ENCODE data around the gene DMXL1. TPM values are rescaled to one million over a fixed set of nuclear protein-coding genes. Genes with fewer than 3 reads are reported as not detected.
"Not testable (repeated sequence)": the region's sequence is repeated elsewhere in the genome, so short reads cannot be mapped to it uniquely, and the experiment has no call there.

Gene DMXL1
- total RNA-seq, 1 donor from 2014 or later, result 53.4 TPM

DNA sequence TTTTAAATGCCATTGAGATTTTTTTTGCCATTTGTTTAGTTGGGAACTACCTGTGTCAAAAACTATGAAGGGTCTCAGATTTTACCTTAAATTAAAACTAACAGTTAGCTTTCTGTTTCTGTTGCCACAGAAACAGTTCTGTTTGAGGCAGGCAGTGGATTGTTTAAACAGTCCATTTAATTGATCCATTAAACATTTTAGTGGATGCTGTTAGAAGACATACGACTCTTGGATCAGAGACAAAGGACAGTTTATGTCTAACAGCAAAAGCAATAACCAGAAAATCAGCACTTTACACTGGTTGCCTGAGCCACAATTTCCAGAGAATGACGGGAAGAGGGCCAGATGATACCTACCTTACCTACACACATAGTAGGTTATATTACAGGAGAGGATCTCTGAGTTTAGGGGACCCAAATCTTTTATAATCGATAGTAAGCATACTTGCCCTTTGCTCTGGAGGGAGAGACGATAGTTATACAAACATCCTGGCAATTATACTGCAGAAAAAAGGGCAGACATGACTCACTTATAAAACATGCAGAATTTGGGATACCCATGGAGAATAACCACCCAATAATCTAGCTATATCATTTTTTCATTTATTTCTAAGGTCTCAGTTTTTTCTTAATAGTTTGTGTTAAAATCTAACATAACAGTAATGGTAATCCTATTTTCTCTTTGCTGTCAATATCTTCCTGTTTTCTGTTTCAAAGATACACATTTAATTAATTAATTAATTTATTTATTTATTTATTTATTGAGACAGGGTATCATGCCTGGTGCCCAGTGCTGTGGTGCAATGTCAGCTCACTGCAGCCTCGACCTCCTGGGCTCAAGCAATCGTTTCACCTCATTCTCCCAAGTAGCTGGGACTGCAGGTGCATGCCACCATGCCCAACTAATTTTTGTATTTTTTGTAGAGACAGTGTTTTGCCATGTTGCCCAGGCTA, 148.2 kb downstream of the DMXL1 start:
- no peak for DNase-seq

DNA sequence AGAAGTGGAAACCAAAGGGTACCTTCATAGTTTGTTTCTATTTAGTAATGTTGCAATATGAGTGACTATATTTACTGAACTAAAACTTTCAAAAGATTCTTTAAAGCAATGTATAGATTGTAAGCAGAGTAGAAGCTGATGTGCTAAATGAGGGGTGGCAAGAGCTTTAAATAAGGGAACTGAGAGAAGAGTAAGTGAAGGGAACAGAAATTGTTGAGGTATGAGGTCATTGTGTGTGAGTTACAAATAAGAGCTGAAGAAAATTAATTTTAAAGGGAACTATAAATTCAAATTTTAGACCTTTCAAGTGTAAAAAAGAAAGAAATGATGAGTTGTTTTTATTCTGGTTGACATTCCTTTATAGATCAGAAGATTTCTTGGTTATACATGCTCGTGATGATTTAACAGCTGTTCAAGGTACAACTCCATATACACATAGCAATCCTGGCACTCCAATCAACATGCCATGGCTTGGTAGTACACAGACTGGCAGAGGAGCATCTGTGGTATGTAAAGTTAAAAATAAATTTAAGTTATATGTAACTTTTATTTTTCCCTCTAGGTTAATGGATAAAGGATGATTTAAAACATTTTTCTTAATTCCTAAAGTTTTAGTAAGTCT, 149.8 kb downstream of the DMXL1 start:
- DNase-seq, result no peak

DNA sequence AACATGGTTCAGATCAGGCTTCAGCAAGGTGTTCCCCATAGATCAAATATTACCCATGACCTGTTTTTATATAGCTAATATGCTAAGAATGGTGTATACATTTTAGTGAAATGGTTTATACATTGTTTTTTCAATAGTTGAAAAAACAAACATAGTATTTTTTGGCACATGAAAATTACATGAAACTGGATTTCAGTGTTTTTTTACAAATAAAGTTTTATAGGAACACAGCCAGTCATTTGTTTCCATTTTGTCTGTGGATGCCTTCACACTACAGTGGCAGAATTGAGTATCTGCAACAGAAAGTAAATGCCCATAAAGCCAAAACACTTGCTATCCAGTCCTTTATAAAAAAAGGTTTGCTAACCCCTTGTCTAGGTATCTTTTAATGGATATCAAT, 150.4 kb downstream of the DMXL1 start:
- DNase-seq, result no peak

DNA sequence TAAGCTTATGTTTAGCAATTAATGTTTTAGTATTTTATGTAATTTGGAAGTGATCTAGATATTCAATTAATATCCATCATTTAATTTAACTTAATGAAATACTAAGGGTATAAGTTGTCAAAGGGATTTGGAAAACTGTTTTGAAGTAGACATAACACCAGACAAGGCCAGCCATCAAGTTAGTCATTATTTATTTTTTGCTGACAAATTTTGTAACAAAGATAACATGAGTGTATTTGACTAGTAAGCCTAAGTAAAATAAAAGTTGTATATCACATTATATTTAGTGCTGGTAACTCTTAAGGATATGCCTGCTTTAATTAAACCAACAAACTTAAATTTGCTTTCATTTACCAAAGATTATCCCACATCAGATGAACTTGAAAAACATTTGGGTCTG, 159.1 kb downstream of the DMXL1 start:
- DNase-seq, result no peak

DNA sequence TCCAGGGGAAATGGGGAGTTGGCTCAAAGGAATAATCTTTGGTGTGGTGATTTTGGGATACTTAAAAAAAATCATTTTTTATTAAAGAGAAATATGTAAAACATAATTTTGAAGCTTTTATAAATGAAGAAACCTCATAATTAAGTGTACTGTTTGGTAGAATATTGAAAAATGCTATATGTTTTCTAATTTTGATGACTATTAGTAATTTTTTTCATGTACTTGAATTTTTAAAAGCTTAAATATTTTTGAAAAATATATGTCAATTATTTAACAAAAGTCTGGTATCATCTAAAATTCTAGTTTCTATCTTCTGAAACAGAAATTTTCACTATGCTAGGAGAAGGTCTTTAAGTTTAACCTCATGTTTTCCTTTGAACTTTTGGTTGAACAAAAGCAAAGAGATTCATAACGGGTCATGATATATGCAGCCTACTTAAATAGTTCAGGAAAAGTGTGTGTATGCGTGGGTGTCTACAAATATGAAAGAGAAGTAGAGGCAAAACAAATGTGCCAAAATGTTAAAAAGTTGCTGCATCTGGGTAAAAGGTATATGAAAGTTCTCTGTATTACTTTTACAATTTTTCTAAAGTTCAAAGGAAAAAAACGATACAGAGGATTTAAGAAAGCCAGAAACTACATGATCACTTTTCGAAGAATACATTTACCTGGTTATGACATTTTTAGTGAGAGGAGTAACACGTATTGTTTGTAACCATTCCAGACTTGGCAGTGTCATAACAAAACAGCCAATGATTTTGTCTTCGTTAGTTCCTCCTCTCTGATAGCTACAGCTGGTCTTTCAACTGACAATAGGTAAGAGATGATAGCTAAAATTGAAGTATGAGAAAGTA, 167.6 kb downstream of the DMXL1 start:
- DNase-seq, result no peak

DNA sequence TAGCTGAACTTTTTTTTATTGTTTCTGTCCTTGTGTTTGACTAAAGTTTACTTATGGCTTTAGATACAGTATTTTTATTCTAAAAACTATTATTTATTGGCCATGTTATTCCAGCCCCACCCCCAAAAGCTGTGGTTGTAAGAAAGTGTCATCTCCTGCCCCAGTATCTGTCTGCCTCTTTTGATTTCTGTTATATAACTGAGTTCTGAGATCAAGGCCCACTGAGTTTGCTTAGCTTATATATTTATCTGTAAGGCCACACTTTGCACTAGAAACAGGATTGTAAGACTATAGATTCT, 168.2 kb downstream of the DMXL1 start:
- DNase-seq, result no peak

DNA sequence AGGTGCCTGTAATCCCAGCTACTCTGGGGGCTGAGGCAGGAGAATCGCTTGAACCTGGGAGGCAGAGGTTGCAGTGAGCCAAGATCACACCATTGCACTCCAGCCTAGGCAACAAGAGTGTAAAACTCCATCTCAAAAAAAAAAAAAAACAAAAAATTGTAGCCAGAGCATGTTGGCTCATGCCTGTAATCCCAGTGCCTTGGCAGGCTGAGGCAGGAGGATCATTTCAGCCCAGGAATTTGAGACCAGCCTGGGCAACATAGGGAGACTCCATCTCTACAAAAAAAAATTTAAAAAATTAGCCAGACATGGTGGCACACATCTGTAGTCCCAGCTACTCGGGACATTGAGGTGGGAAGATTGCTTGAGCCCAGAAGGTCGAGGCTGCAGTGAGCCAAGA, 168.9 kb downstream of the DMXL1 start:
- DNase-seq, result not testable (repeated sequence)

DNA sequence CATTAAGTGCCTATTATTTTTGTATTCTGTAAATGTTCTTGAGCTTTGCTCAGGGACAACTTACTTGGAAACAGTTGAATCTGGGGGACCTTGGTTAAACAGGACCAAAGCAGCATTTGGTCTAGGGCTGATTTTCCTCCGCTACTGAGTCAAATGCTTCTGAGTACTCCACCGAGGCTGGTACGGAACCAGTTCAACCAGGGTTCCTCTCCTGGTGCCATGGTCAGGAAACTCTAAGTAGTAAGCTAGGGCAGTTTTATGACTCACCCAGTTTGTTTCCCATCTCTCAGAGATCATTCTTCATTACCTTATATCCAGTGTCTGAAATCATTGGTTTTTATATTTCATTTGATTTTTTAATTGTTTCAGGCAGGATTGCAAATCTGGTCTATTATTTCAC, 173.0 kb downstream of the DMXL1 start:
- no peak for DNase-seq

DNA sequence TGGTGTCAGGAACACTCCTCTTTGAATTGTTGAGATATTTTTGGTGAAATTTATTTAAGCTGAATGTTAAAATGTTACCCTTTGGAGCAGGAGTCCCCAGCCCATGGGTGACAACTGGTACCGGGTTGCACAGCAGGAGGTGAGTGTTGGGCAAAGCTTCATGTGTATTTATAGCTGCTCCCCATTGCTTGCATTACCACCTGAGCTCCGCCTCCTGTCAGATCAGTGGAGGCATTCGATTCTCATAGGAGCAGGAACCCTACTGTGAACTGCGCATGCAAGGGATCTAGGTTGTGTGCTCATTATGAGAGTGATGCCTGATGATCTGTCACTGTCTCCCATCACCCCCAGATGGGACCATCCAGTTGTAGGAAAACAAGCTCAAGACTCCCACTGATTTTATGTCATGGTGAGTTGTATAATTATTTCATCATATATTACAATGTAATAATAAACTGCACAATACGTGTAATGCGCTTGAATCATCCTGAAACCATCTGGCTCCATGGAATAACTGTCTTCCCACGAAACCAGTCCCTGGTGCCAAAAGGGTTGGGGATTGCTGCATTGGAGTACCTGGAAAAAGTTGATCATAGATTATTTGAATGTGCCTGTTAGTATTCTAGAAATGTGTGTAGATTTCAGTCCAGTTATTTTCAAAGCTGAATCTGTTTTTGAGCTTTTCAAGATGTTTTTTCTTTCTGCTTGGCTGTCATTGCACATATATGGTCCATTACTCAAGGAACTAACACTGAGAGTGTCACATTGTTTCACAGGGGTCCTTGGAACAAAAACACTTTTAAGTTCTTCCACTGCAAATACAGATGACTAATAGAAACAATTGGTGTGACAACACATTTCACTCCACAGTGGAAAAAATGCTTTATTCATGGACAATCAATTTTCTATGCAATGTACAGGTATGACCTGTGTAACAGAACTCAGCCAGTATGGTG, 180.3 kb downstream of the DMXL1 start:
- DNase-seq, result no peak

DNA sequence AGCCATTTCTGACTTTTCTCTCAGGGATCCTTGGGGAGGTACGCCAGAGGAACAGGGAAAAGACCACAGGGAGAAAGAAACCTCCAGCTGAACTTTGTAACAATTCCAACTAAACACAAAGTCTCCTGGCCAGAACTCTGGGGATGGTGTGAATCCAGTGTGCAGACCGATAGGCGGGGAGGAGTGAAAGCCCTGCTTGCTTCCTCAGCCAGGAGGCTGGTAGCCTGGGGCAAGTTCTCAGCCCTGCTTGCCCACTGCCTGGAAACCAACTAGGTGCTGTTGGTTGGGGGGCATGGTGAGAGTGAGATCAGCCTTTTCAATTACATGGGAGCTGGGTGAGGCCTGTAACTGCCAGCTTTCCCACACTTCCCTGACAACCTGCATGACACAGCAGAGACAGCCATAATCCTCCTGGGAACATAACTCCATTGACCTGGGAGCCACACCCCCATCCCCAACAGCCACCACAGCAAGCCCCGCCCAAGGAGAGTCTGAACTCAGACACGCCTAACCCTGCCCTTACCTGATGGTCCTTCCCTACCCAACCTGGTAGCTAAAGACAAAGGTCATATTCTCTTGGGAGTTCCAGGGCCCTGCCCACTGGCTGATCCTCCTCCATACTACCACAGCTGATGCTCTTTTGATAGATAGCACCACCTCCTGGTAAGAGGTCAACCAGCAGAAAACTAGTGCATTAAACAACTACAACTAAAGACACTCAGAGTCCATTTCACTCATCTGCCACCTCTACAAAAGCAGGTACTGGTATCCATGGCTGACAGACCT, 184.9 kb downstream of the DMXL1 start:
- peak; percentile 43 for DNase-seq

DNA sequence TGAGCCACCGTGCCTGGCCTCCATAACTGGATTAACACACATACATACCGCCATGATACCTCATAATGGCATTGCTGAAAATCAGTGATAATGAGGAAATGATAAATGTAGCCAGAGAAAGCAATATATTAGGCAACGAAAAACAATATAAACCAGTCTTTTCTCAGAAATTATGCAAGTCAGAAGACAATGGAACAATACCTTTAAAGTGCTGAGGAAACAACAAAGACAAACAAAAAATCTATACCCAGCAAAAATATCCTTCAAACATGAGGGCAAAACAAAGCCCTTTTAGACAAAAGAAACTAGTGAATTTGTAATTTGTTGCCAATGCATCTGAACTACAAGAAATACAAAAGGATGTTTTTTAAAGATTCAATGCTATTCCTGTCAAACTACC, 186.7 kb downstream of the DMXL1 start:
- DNase-seq, result no peak

DNA sequence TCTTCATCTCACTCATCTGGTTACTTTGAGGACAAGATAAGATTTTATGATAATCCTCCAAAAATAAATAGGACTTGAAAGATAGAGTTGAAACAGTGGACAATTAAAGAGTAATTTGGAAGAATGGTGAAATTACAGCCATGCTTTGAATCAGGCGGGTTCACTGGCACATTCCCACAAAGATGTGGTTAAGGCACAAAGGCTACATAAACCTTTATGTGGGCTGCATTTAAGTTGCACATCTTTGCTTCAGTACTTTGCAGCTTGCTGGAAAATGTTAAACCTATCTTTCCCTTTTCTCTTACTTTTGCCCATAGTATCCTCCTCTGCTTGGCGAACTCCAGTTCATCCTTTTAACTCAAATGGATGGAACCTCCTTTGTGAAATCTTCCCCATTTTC, 192.8 kb downstream of the DMXL1 start:
- DNase-seq, result no peak

DNA sequence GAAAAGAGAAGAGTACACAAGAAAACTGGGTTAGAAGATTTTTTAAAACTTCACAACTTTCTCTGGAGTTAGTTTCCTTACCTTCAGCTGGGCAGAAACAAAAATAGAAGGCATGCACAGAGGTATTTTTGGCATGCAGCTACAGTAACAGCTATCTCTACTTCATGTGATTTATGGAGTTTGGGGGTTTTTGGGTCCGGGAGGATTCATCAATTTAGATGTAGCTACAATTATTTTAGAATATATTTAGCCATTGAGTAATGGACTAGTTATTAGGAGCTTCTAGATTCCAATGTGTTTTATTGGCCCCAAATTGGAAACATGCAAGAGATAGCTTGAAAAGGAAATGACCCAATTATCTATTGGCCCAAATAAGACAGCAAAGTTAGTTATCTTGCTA, 193.3 kb downstream of the DMXL1 start:
- no peak for DNase-seq

DNA sequence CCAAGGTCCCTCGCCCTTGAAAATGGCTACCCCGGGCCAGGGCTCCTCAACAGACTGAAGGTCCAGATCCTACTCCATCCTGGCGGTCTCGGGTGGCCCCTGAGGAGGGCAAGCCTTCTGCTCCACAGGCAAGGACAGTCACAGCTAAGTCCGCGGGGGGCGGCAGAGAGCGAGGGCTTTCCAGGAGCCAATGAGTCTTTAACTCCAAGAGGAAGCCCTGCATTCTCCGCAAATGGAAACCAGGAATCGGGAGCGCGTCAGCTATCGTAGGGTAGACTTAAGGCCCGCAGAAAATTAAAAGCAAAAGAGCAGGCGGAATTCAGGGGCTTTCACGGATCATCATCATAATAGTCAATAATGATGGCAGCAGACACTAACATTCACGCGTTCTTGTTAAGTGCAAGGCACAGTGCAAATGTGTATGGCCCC, 197.1 kb downstream of the DMXL1 start:
- DNase-seq, result peak; percentile 98

DNA sequence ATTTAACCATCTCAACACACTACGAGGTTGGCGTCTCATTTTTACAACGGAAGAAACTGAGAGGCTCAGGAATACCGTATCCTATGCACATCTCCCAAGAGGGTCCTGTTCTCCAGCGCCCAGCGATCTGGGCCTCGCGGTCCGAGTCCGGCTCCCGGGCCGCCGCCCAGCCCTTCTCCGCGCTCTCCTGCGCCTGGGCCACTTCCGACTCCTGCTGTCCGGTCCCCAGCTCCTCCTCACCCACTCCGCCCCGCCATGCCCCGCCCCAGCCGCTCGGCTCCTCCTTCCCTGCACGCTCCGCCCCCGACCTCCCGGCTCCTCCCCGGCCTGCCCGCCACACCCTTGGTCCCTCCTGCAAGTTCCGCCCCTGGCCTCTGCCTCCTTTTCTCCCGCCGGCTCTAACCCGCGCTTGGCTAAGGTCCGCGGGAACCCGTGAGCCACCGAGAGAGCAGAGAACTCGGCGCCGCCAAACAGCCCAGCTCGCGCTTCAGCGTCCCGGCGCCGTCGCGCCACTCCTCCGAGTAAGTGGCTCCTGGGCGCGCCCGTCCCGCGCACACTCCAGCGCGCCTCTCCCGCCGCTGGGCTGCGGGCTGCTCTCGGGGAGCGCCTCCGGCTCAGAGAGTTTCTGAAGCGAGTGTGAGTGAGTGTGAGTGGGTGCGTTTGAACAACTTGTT, 197.6 kb downstream of the DMXL1 start:
- DNase-seq, result peak; percentile 93

DNA sequence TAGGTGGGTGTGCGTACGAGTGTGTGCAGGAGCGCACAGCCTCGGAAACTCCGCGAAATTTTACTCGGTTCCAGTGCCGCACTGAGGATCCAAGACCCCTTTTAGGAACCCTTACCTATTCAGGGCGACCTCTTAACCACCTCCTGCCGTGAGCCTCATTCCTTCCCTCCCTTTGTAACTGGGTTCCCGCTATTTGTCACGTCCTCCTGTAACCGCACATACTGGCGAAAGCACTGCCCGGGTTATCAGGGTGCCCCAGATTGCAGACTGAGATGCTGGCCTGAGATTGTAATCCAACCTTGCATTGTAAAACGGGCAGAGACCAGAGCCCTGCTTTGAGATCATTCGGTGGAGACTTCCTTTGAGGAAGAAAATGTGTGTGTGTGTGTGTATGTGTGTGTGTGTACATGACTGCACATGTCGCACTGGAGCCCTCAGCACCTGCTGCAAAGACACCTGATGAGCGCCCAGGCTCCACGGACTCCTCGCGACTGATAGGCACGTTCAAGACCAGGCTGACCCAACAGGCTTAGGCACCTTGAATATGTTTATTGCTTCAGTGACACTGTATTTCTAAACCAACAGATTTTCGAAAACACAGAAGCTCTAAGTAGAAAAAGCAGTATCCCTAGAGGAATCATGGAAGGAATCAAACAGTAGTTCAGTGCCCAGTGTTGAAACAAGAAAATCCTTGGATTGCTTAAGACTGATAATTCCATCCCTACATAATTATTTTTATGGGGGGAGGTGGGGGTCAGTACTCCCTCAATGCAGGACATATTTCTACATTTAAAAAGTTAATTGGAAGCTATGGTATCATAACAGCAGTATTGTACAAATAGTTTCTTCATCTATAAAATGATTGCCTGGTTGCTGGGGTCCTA, 198.4 kb downstream of the DMXL1 start:
- peak; percentile 55 for DNase-seq

DNA sequence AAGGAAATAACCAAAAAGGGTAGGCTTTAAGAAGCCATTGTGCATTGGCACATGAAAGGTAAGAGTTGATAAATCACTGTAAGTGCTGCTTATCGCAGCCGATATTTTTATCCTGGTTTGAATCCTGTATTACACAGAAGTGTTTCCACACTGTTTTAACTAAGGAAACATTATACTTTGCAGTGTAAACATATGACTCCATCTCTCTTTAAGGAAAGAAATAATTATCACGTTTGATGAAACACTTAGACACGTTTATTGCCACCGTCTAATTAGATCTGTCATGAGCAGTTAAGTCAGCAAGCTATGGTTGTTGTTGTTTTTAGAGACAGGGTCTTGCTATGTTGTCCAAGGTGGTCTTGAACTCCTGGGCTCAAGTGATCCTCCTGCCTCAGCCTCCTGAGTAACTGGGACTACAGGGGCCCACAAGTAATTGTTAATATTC, 199.3 kb downstream of the DMXL1 start:
- no peak for DNase-seq

DNA sequence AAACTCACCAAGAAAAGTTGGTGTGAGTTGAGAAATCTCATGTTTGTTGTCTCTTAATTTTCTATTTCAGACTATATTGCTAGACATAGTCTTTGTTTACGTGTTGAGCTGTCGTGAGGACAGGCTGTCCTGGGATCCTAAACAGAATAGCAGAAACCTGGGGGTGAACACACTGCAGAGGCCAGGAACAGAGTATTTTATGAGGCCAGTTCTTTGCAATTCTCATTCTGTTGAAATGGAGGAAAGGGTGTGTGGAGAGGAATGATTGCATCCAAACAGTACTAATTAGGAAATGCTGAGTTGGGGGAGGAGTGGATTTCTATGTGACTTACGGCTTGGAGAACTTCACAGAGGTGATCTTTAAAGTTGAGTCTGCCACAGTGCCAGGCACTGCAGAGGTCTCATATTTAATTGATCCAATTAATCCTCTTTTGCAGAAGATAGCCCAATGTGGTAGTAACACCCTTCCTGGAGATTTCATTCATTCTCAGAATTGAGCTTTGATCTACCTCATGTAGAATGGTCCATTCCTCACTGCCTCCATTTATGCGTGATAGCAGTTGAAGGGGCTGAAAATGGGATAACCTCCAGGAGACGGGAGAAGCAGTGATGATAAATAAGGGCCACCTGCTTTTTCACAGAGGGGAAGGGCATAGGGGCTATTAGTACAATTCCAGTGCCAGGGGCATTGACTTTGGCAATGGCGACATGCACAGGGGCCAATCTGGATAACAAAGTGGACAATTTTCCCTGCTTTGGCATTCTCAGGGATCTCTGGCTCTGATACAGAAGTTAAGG, 200.3 kb downstream of the DMXL1 start:
- DNase-seq, result no peak
